GM19468 (cell line): ENCODE data around the gene ASTN2.

Experiments
- ATAC-seq: cut with Tn5 transposase; IDR thresholded peaks from one replicate; pipeline ENCODE4 v1.9.1; 2021; ENCODE audit warnings: mild to moderate bottlenecking, moderate library complexity, moderate number of reproducible peaks; ENCODE audit not compliant: unreplicated experiment; ENCODE audit errors: extremely low read depth

The ASTN2 gene

DNA sequence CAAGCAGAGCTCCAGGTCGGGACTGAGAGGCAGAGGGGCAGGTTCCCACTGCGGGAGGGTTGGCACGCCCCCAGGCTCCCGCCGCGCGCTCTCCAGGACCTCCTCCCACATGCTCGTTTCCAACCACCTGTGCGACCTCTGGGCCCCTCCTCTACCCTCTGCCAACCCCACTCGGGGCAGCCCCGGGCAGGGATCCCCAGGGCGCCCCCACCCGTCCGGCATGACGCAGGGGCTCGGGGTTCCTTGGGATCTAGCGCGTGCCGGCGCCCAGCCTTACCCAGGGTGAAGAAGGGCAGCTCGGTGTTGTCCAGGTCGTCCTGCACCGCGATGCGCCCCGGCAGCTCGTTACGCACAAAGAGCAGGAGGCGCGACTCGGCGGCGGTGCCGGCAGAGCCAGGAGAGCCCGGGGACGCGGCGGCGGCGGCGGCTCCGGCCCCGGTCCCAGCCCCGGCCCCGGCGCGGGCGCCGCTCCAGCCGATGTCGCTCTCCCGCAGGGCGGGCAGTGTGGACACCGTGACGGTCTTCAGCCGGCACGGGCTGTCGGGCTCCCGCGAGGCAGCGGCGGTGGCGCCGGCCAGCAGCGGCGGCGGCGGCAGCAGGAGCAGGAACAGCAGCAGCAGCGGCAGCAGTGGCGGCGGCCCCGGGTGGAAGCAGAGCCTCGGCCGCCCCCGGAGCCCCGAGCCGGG, 494 bp downstream of the ASTN2 start:
- no peak for ATAC-seq

DNA sequence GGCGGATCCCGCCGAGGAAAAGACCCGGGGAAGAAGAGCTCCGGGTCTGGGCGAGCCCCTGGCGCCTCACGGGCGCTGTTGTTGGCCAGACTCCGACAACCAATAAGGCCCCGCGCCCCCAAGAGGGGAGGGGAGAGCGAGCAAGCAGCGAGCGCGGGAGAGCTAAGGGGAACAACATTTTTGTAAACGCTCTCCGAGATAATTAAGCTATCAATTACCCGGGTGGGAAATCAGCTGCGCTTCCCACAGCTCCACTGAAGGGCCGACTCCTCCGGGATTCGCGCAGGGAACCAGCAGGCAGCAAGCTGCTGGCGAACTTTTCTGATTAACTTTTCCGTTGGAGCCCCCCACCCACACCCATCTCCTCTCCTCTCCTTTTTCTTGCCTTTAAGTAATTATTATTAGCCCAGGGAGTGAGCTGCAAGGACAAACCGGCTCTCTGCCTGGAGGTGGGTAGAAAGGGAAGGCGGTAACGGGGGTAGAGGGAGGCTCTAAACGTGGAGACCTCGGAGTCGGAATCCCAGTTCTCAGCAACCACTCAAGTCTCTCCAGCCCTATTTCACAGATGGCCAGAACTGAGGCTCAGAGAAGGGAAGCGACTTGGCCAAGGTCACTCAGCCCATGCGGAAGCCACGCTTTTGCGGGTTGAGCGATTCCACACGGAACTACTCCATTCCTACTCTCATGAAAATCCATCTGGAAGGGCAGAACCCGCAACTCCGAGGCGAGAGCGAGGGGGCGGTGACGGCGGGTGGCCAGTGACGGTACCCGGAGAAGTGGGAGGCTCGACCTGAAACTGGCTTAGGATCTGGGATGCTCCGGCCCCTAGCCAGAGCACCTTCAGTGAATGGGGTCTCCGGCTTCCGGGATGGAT, 1.3 kb downstream of the ASTN2 start:
- no peak for ATAC-seq

DNA sequence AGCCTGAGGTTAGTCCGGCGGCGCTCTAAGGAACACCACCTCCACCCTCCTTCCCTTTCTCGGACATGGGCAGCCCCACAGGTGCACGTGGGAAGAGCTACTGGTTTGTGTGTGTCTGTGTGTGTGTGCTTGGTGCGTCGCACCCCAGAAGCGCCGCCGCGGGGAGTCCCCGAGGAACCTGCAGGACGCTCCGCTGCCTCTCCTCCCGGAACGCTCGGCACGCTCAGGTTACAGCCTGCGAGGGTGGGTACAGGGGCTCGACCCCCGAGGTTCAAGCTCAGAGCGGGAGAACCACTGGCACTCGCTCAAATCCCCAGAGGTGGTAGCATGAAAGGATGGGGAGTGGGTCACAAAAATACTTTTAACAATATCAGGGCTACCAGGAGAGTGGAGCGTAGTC, 2.0 kb downstream of the ASTN2 start:
- ATAC-seq, result no peak

DNA sequence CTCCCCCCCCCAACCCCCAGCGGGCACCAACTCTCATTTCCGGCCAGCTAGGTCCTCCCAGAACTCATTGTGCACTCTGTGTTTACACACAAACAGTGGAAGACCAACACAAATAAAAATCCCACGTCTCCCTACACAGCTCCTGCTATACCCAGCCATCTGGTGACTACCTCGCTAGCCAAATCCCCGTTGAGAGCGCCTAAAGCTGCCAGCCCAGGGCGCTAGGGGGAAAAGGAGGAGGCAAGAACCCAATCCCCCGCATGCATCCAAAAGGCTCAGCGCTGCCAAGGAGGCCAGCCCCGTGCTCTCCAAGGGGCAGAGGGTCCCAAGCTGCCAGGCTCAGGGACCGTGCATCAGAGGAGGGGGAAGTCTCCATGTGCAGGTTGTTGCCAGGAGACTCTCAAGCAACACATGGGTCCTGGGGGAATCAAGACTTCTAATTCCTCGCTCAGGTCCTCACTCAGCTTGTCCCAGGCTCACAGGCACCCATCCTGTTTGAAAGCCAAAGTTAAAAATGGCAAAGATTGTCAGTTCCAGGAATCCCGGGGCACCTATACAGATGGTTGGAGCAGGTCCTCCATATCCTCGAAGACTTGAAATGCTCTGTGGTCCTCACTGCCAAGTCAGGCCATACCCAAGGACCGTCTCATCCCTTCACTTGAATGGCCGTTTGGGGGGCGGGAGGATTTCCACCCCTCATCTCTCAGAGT, 2.7 kb downstream of the ASTN2 start:
- no peak for ATAC-seq

DNA sequence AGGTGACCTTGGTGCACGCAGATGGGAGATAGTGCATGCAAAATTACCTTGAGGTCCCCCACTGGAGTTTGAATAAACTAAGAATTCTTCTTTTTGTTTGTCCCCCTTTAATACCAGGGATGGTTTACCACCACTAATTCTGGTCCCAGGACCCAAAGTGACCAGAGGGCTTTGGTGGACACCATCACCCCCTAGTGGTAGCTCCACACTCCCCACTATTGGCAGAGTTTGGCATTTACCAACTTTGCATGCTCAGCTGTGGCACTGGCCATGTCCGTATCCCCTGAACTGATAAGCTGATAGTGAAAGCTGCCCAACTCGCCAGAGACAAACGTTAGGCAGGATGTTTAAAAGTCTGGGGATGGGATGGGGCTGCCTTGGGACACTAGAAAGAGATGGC, 3.3 kb downstream of the ASTN2 start:
- ATAC-seq, result no peak

DNA sequence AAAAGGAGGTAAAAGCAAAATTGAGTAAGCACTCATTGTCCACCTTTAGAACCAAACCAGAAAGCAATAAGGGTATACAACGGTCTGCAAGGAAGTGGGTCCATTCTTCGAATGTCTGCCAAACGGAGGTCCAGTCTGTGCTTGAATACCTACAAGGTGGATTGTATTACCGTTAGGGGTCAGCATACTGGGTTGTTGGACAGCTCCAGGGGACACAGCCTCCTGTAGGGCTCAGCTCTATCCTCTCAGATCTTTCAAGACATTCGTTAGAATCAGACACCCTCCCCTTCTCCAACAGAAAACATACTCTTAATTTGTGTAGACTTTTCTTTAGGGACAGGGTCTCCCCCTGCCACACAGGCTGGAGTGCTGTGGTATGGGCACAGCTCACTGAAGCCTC, 5.5 kb downstream of the ASTN2 start:
- no peak for ATAC-seq

DNA sequence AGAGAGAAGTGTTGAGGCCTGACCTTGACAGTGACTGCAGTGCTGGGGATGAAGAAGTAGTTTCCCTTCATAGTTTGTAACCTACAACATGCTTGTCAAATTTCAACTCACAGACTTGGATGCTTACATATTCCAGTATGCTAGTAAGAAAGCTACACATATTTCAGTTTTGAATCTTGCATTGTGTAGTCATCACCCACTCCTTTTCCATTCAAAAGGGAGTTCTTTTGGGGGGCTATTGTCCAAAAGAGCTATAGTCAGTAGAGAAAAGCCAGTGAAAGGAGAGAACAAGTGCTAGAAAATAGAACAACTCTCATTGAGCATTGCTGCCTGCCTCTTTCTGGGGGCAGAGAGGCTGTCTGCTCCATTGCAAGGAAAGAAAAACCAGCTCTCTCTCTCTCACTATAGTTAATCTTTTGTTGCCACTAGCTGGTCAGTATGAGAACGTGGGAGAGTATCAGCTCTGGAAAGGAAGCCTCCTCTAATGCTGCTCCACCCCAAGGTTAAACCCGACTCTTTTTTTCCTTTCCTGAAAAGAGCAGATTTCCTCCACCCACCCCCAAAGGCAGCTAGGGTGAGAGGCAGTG, 7.3 kb downstream of the ASTN2 start:
- ATAC-seq, result no peak

DNA sequence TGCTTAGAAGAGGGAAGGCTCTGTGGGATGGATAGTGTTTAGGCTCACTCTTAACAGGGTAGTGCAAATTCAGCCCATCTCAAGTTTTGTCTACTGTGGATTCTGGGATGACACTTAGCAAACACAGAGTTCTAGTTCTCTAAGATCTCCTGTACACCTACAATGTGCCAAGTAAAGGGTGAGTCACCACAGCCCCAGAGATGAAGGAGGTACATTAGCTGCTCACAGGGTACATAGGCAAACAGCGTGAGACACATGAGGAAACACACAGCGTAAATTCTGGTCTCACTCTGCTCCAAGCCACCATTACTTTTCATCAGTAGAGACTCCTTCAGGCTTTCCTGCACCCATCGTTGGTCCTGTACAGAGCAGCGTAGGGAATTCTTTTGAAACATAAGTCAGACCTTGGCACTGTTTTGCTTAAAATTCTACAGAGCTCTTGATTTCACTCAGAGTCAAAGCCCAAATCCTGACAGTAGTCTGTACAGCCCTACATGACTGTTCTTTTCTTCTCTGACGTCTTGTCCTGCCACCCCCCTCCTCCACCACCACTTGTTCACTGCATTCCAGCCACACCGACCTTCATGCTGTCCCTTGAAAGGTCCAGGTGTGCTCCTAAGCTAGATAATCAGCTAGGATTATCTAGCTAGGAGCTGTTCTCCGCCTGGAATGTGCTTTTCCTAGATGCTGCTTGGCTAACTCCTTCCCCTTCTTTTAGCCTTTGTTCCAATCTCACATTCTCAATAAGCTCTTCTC, 8.7 kb downstream of the ASTN2 start:
- no peak for ATAC-seq

DNA sequence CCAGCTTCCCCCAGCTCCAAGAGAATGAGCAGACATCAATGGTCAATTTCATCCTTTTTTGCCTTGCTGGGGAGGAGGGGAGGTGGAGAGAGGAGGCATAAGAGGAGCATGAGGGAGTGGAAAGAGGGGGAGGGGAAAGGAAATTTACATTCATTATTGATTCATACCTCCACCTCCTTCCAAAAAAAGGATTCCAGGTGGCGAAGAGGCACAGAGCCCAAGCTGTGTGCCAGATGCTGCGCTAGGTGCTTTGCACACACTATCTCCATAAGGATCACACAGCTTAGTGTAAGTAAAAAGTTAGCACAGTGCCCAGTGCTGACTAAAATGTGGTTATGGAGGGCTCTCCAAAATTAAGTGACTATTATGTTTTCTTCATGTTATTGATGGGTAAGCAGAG, 11.0 kb downstream of the ASTN2 start:
- ATAC-seq, result no peak

DNA sequence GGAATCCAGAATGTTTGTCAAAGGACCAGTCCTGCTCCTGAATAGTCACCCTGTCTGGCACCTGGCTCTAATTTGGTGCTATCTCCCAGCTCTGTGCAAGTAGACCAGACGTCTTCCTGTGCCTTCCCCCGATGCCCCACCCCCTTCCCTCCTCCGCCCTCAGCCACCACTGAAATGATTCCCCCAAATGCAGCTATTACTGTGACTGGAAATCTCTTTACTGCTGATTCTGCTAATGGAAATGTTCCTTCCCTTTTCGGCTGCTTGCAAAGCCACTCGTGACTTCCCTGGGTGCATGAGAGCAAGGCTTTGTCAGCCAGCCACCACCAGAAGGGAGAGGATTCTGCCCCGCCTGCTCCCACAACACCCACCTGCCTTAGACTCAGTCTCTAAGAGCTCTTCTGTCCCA, 11.4 kb downstream of the ASTN2 start:
- ATAC-seq, result no peak

DNA sequence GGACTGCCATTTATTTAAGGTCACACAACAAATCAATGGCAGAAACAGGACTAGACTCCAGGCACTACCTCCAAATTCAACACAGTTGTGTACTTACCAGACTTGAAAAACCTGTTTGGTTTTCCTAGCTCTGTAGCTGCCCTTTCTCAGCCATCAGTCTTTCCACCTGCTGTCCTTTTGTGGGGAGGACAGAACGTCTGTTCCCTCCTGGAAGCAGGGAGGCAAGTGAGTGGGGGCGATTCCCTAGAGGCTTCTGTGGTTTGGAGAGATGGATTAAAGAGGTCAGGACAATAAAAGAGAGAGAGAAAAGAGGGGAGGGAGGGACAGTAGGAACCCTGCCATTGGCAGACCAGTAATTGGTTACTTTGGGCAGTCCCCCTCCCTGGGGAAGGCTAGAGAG, 14.7 kb downstream of the ASTN2 start:
- ATAC-seq, result no peak

DNA sequence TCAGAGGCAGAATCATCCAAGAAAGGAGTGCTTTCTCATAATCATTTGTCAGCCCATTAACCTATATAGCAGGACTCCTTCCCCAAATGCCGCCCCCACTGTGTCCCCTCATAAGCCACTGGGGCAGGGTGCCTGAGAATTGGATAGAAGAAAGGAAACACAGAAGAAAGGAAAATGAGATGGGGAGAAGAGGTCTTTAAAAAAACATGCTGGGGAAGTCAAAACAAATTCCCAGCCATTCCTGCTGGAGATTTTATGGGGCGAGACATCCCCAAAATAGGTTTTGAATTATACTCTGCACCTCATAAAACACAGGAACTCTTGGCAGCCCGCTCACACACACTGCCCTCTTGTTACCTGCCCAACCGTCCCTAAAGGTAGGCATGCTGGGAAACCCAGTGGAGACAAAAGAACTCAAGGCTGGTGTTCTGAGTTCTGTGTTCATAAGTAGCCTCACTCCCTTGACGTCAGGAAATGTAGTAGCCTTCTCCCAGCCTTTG, 19.7 kb downstream of the ASTN2 start:
- no peak for ATAC-seq

DNA sequence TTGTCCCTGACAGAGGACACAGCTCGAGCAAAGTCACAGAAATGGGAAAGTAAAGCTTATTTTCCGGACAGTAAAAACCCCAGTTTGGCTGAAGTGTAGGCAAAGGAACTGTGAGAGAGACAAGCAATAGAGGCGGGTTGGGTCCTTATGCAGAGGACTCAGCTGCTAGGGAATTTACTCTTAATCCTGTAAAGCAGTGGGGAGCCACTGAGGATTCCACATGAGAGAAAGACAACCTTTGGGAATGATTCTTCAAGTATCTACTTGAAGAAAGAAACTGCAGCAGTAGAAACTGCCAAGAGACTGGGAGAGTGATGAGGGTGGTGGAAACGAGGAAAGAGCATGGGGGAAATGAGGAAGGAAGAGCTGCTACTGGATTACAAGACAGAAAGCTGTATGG, 20.2 kb downstream of the ASTN2 start:
- ATAC-seq, result no peak

DNA sequence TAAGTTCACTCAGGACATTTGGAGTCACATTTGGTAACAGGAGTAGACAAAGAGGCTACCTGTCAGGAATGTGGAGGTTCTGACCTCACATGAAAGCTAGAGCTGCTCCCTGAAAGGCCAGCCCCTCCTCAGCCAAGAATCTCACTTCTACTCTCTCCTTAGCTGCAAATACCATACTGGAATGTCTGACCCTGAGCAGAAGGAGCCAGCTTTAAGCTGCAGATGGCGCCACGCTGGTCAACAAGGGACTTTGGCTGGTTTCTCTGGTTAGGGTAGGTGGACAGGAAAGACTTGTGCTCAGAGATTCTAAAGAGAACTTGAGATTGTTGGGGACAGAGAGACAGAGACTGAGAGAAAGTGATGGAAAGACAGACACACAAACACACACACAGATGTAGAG, 21.9 kb downstream of the ASTN2 start:
- no peak for ATAC-seq

DNA sequence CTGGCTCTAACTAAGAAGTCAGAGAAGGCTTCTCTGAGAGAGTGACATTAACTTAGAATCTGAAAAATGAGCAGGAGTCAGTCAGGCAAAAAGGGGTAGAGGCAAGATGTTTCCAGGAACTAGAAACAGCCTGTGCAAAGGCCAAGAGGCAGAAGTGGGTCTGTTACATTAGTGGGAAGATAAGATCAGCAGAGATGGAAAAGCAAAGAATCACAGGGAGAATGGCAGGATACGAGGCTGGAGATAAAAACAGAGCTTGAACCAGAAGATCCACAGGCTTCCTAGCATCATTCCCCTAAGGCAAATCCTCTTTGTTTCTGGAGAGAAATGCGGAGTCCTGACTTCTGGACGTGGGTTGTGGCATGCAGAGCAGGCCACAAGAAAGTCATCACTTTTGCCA, 27.4 kb downstream of the ASTN2 start:
- no peak for ATAC-seq

DNA sequence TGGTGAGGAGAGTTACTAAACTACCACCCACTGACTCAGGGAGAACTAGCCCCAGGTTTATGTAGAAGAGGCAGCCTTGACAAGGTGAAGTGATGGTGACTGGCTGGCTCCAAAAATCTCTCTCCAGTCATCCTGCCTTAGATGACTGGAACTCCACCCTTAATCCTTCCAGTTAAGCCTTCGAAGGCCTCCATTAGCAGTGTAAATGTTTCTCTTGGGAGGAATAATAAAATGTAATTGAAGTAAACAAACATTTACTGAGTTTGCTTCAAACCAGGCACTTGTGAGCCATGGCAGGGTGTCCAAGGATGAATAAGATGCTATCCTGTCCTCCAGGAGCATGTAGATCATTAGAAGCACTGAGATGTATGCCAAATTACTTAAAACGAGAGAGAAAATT, 35.5 kb downstream of the ASTN2 start:
- no peak for ATAC-seq

DNA sequence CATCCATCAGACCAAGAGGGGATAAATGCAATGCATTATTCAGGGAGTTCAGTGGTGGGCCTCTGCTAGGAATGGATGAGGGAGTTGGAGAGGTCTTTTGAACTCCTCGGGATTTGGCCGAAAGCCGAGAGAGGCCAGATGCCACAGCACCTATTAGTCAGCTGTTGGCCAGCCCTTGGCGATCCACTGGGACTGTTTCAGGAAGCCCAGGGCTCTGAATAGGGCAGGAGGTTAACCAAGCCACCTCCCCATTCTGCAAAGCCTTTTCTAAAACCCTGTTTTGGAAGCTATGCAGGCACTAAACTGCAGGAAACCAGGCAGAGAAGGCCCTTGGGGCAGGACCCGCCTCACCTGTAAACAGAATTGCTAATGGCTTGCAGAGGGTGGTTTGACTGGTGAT, 37.8 kb downstream of the ASTN2 start:
- ATAC-seq, result no peak

DNA sequence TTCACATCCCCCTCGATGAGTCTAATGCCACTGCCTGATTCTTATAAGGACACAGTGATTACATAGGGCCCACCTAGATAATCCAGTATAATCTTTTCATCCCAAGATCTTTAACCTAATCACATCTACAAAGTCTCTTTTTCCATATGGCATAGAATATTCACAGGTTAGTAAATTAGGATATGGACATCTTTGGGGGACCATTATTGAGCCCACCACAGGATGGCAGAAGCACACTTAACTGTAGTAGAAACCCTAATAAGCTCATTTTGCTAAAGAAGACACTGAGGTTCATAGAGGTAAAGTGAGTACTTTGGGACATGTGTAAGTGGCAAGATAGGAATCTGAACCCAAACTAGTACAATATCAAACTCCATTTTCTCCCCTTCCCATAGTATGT, 38.9 kb downstream of the ASTN2 start:
- ATAC-seq, result no peak

DNA sequence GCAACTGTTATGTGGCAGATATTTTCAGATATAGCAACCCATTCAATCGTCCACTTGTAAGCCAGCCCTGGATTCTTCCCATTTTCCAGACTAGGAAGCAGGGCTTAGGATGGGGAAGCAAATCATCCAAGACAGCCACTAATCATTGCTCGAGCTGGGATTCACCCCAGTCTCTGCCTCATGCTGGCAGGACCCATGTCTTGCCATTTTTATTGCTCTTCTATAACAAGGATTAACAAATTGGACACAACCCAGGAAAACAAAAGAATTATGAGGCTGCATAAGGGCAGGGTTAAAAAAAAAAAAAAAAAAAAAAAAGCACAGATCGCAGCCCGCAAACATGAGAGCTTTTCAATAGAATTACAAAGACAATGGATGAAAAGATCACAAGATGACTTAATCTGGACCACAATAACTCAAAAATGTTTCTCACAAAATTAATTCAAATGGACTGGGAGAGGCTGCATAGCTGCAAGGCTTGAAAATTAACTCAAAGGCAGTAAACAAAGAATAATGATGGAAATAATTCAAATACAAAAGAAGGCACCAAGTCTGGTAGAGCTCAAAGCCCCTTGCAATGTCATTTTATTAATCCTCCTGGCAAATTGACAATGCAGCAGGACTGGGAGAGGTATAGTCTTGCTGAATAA, 40.7 kb downstream of the ASTN2 start:
- no peak for ATAC-seq
